NB4 (cell line): Measurements from ENCODE around the gene CCDC27.

ENCODE experiments used
- DNase-seq: peaks from one replicate; pipeline ENCODE4 v3.0.0; 2010; ENCODE audit warnings: low read depth
- H3K4me3 ChIP-seq: one replicate; pipeline ENCODE4 v1.5.1; 2011; ENCODE audit warnings: mild to moderate bottlenecking, low read depth, low read length, moderate library complexity
- CTCF ChIP-seq: IDR thresholded peaks from one replicate; pipeline ENCODE4 v1.5.1; 2012; ENCODE audit warnings: low read depth, low read length
- MAX ChIP-seq: IDR thresholded peaks from 2 replicates; pipeline ENCODE4 v1.6.1; 2011; ENCODE audit warnings: low read depth, low read length
- MYC ChIP-seq: IDR thresholded peaks from 2 replicates; pipeline ENCODE4 v1.6.1; 2011; ENCODE audit warnings: low read depth, low read length
- POLR2A ChIP-seq: IDR thresholded peaks from 2 replicates; pipeline ENCODE4 v1.6.1; 2011; ENCODE audit warnings: mild to moderate bottlenecking; ENCODE audit not compliant: insufficient read length; ENCODE audit errors: extremely low read depth

The CCDC27 gene

GRCh38 chr1:3706651-3707297, 45.5 kb upstream of the CCDC27 start:
- TF ChIP-seq MAX, result no peak
- no peak overlapping the region for H3K4me3 ChIP-seq
- DNase-seq, result no peak

- TF ChIP-seq POLR2A (no peak), MYC (no peak), MAX (no peak), CTCF (no peak)
- H3K4me3 ChIP-seq, result no peak overlapping the region
- DNase-seq, result no peak
Measured at GRCh38 chr1:3707298-3707938, 44.8 kb upstream of the CCDC27 start.

GRCh38 chr1:3707939-3708328, 44.3 kb upstream of the CCDC27 start:
- H3K4me3 ChIP-seq, result no peak overlapping the region
- TF ChIP-seq CTCF, result no peak
- TF ChIP-seq POLR2A, result no peak
- TF ChIP-seq MYC, result no peak
- no peak for TF ChIP-seq MAX
- DNase-seq, result no peak

GRCh38 chr1:3708791-3709190, 43.5 kb upstream of the CCDC27 start:
- H3K4me3 ChIP-seq, result no peak overlapping the region
- no peak for TF ChIP-seq POLR2A
- TF ChIP-seq MAX, result no peak
- TF ChIP-seq CTCF, result no peak
- no peak for TF ChIP-seq MYC
- DNase-seq, result no peak

GRCh38 chr1:3710251-3710650, 42.0 kb upstream of the CCDC27 start:
- TF ChIP-seq MAX, result no peak
- TF ChIP-seq MYC, result no peak
- TF ChIP-seq POLR2A, result no peak
- no peak for TF ChIP-seq CTCF
- DNase-seq, result no peak
- H3K4me3 ChIP-seq, result no peak overlapping the region

GRCh38 chr1:3711381-3711779, 40.9 kb upstream of the CCDC27 start:
- H3K4me3 ChIP-seq, result no peak overlapping the region
- TF ChIP-seq MAX (no peak), POLR2A (no peak), MYC (no peak), CTCF (no peak)
- no peak for DNase-seq
